Esophagus muscularis mucosa (tissue), 4 donors: ENCODE results near the gene SUPT4H1. TPM values are rescaled to one million over a fixed set of nuclear protein-coding genes. Genes with fewer than 3 reads are reported as not detected.

Experiments used
- DNase-seq: peaks from one replicate; pipeline ENCODE4 v3.0.0-alpha.2; 2017; ENCODE audit errors: extremely low spot score
- H3K27ac ChIP-seq, 4 donors: fragments of 200-600 bp; sonication (generic); replicated peaks in 1 of 4; 1 replicate in 3 of 4; 2 replicates in 1 of 4; pipeline ENCODE4 v1.5.1; 2016 to 2019; ENCODE audit warnings: mild to moderate bottlenecking in 1 of 4
- H3K27me3 ChIP-seq, 4 donors: fragments of 200-600 bp; sonication (generic); one replicate each; pipeline versions ENCODE4 v1.5.1 to v1.6.0; 2016 to 2019
- H3K36me3 ChIP-seq, 4 donors: fragments of 200-600 bp; sonication (generic); one replicate each; pipeline ENCODE4 v1.5.1; 2016 to 2019
- H3K4me1 ChIP-seq, 4 donors: fragments of 200-600 bp; sonication (generic); one replicate each; pipeline ENCODE4 v1.5.1; 2016 to 2019
- H3K4me3 ChIP-seq, 4 donors: fragments of 200-600 bp; sonication (generic); 1 replicate in 2 of 4; 2 replicates in 2 of 4; pipeline ENCODE4 v1.5.1; 2016 to 2019; ENCODE audit warnings: mild to moderate bottlenecking in 4 of 4, moderate library complexity in 1 of 4
- H3K9me3 ChIP-seq, 4 donors: fragments of 200-600 bp; sonication (generic); 1 replicate in 3 of 4; 2 replicates in 1 of 4; pipeline ENCODE4 v1.5.1; 2016 to 2019
- CTCF ChIP-seq, 3 experiments: fragments of 200-600 bp in 2 of 3; fragments of 450-650 bp in 1 of 3; sonication (generic) in 2 of 3; IDR thresholded peaks; one replicate each; pipeline ENCODE4 v1.5.1; 2017 to 2019; ENCODE audit warnings: antibody characterized with exemption in 3 of 3, mild to moderate bottlenecking in 2 of 3, moderate library complexity in 1 of 3
- EP300 ChIP-seq: sonication (generic); formaldehyde crosslinking; IDR thresholded peaks from one replicate; pipeline ENCODE4 v1.6.1; 2017; ENCODE audit warnings: antibody characterized with exemption
- POLR2A ChIP-seq: fragments of 450-650 bp; IDR thresholded peaks from one replicate; pipeline ENCODE4 v1.6.1; 2017; ENCODE audit warnings: antibody characterized with exemption, moderate library complexity, mild to moderate bottlenecking, low read depth
- POLR2AphosphoS5 ChIP-seq, 2 donors: sonication (generic); formaldehyde crosslinking; IDR thresholded peaks; one replicate each; pipeline ENCODE4 v1.6.1; 2017; ENCODE audit warnings: antibody characterized with exemption in 2 of 2
- WGBS: methylation state at CpG from one replicate; pipeline ENCODE4 v1.1.5; 2018; 5-methylcytosine and 5-hydroxymethylcytosine counted together
- intact Hi-C: fragments of 100-400 bp; cut with DNase I; formaldehyde crosslinking; loops from one replicate; pipeline ENCODE4 v1.15.1; 2023
- total RNA-seq, 4 donors: library from RNA; depleted of rRNA; stranded (reverse); fragments of >200 nt; gene quantifications; one replicate each; pipeline versions ENCODE4 v1.1.0 to v1.2.1, GENCODE V29; 2016

SUPT4H1 gene
- total RNA-seq, 4 donors from 2014 or later: 35.3 to 59.6 (median 47.0) TPM

DNA sequence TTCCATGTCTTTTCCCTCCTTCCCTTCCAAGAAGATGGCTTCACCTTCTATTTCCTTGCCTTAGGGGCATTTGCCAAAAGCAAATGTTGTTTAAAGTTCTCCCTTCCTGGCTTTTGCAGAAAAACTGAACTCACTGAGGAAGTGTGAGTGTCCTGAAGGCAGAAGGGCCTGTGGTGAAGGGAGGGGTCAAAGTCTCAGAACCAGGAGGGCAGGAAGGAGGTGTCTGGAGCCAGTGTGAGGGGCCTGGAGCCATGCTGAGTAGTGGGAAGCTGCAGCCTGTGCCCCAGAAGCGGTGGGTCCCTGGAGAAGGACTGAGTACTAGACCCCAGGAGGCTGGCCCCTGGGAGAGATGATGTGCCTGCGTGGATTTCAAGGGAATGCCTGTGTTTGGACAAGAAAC lies 23.8 kb upstream of the SUPT4H1 start:
- no peaks in the 10 kb centered on the region for H3K9me3 ChIP-seq
- H3K4me1 ChIP-seq: no peaks in the 10 kb centered on the region
- H3K4me3 ChIP-seq: no peak overlapping the region
- no peak for DNase-seq
- H3K27me3 ChIP-seq: no peaks in the 10 kb centered on the region
- TF ChIP-seq EP300 (no peak), POLR2A (no peak), CTCF (IDR thresholded peaks at IDR 0.05) (no peak)
- intact Hi-C loops: no loop called here
- no peaks in the 10 kb centered on the region for H3K36me3 ChIP-seq
- WGBS: 67% methylated on average over 2 of the region's 2 CpGs
- H3K27ac ChIP-seq: no peak overlapping the region

- WGBS: 70% methylated on average over 5 of the region's 5 CpGs
- H3K4me3 ChIP-seq: no peak overlapping the region
- intact Hi-C loops: no loop called here
Observed at GRCh38 chr17:58375256-58375655, 23.3 kb upstream of the SUPT4H1 start.

DNA sequence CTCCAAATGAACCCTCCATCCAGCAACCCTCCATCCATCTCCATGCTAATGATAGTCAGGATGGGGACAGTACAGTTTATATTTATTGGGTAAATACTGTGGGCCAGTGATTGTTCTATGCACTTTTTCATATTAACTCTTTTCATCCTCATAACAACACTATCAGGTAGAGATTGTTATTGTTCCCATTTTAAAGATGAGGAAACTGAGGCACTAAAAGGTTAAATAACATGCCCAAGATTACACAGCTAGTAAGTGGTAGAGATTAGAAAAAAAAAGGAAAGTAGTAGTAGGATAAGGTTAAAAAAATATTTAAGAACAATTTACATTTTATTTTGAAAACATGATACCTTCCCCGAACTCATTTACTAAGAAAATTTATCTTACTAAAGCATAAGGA lies 21.9 kb upstream of the SUPT4H1 start:
- DNase-seq: no peak
- no peaks in the 10 kb centered on the region for H3K36me3 ChIP-seq
- no peaks in the 10 kb centered on the region for H3K27me3 ChIP-seq
- no peak overlapping the region for H3K4me3 ChIP-seq
- H3K4me1 ChIP-seq: no peaks in the 10 kb centered on the region
- TF ChIP-seq EP300 (no peak), POLR2AphosphoS5 (IDR thresholded peaks at IDR 0.05) (no peak), POLR2A (no peak), CTCF (IDR thresholded peaks at IDR 0.05) (no peak)
- WGBS: 85% methylated on average over 1 of the region's 1 CpG
- H3K9me3 ChIP-seq: no peaks in the 10 kb centered on the region
- intact Hi-C loops: no loop called here
- H3K27ac ChIP-seq: no peak overlapping the region

More at GRCh38 chr17:58375256-58375655, 23.3 kb upstream of the SUPT4H1 start:
- no peaks in the 10 kb centered on the region for H3K4me1 ChIP-seq
- H3K27me3 ChIP-seq: no peaks in the 10 kb centered on the region
- no peaks in the 10 kb centered on the region for H3K9me3 ChIP-seq
- DNase-seq: no peak
- no peak overlapping the region for H3K27ac ChIP-seq
- H3K36me3 ChIP-seq: no peaks in the 10 kb centered on the region
- TF ChIP-seq CTCF (IDR thresholded peaks at IDR 0.05) (no peak), POLR2AphosphoS5 (IDR thresholded peaks at IDR 0.05) (no peak), EP300 (no peak), POLR2A (no peak)

GRCh38 chr17:58373003-58373402 lies 21.0 kb upstream of the SUPT4H1 start:
- 89% methylated on average over 5 of the region's 5 CpGs for WGBS
- intact Hi-C loops: no loop called here
- Histone ChIP-seq H3K9me3 (no peaks in the 10 kb centered on the region), H3K4me3 (no peak overlapping the region), H3K27ac (no peak overlapping the region), H3K27me3 (no peaks in the 10 kb centered on the region), H3K36me3 (no peaks in the 10 kb centered on the region), H3K4me1 (no peaks in the 10 kb centered on the region)
- DNase-seq: no peak
- TF ChIP-seq EP300 (no peak), POLR2A (no peak), POLR2AphosphoS5 (IDR thresholded peaks at IDR 0.05) (no peak)

DNA sequence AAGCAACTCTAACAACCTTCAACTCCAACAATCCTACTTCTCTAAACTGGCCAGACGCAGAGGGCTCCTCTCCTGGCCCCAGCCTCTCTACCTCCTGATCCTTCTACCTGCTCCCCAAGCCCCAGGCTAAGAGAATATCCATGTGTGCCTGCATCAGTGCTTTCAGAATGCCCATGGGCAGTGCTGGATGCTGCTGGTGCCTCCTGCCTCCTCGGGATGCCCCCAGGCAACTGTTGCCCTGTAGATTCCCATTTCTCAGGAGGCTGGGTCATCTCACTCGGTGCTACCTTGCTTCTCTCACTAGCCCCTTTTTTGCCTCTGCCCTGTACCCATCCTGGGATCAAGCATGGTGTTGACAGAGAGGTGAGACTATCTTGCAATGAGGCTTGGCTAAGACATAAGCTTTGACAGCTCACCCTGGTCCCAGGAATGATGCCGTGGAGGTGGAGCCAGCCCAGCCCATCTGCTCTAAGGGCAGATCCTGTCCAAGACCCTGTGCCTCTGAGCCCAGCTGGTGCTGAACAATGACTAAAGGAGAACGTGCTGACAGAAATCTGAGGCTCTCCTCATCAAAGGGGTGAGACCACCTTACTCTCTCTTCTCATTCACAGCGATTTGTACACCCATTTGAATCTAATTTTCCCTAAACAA lies 19.4 kb upstream of the SUPT4H1 start:
- H3K4me3 ChIP-seq: no peak overlapping the region
- intact Hi-C loops: no loop called here
- H3K4me1 ChIP-seq: no peaks in the 10 kb centered on the region
- no peak for DNase-seq
- no peak for TF ChIP-seq CTCF (IDR thresholded peaks at IDR 0.05)
- TF ChIP-seq EP300: no peak
- TF ChIP-seq POLR2A: no peak
- no peak for TF ChIP-seq POLR2AphosphoS5 (IDR thresholded peaks at IDR 0.05)
- no peak overlapping the region for H3K27ac ChIP-seq
- WGBS: 89% methylated on average over 5 of the region's 6 CpGs
- no peaks in the 10 kb centered on the region for H3K36me3 ChIP-seq
- no peaks in the 10 kb centered on the region for H3K27me3 ChIP-seq
- no peaks in the 10 kb centered on the region for H3K9me3 ChIP-seq
